Femur (tissue), 1 donor: ENCODE results near the gene ABTB2.
"Not testable (repeated sequence)": the region's sequence is repeated elsewhere in the genome, so short reads cannot be mapped to it uniquely, and the experiment has no call there.

Experiments used
- DNase-seq: peaks from one replicate; pipeline ENCODE4 v3.0.0-alpha.2; 2017

The ABTB2 gene

DNA sequence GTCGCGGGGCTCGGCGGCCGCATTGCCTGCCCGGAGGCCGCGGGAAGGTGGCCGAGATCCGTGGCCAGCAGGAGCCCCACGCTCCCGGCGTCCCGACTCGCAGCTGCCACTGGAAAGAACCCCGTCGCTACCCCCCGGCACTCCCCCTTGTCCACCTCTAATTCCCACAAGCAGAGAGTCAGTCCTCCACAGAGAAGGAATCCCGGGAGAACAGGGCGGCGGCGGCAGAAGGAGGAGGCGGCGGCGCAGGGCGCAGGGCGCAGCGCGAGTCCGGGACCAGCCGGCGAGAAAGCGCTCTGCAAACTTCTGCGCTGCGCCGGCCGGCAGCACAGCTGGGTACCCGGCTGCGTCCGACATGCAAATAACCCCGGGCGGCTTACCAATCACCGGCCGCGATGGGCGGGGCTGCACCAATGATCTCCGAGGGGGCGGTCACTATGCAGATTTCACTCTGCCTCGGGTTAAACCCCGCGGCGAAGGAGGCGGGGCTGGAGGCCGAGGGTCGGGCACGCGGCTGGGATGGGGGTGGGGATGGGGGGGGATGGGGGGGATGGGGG lies at the start of gene ABTB2:
Gene ABTB2, minus strand, starts transcription at position 310 of the 557 bp plus-strand sequence.
- peak; percentile 99 for DNase-seq

DNA sequence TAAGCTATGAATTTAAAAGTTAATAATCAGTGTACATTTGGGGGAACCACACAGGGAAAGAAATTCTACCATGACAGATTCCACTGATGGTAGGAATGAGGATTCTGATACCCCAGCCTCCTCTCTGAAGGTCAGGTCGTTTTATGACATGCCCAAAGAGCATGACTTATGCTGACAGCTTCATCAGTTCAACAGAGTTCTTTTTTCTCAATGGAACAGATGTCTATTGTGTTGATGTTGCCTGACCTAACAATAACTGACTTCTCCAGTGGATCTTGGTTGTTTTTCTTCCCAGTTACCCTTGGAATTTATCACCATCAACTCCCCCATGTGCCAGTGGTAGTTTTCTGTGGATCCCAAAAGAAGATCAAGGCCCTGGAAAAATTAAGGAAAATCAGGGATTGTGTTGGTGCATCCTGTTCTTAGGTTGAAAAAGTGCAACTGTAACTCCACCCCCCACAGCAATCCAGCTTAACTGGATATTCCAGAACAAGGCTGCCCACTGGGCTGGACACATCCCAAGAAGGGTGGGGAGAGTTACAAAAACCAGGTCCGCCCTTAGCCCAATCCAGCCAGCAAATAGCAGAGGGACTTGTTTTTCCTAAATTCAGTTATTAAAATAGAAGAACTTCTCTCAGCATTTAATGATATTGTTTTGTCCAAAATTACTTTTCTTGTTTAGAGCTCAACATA lies 49.5 kb upstream of the ABTB2 start:
- no peak for DNase-seq

DNA sequence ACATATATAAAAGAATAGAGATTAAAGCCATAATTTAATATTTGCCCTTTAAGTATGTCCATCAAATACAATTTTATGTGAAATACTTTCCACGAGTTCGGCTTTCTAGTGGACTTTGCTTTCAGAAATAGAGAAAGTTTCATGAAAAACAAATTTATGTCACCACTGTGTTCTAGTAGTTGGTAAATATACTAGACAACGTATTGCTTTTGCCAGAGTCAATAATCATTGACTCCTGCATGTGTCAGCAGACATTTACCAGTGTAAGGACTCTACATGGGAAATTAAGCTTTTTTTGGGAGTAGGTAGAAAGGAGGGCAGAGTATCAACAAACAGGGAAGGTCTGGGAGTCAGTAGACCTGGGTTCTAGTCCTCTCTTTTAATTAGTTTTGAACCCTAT lies 48.6 kb upstream of the ABTB2 start:
- DNase-seq = no peak

DNA sequence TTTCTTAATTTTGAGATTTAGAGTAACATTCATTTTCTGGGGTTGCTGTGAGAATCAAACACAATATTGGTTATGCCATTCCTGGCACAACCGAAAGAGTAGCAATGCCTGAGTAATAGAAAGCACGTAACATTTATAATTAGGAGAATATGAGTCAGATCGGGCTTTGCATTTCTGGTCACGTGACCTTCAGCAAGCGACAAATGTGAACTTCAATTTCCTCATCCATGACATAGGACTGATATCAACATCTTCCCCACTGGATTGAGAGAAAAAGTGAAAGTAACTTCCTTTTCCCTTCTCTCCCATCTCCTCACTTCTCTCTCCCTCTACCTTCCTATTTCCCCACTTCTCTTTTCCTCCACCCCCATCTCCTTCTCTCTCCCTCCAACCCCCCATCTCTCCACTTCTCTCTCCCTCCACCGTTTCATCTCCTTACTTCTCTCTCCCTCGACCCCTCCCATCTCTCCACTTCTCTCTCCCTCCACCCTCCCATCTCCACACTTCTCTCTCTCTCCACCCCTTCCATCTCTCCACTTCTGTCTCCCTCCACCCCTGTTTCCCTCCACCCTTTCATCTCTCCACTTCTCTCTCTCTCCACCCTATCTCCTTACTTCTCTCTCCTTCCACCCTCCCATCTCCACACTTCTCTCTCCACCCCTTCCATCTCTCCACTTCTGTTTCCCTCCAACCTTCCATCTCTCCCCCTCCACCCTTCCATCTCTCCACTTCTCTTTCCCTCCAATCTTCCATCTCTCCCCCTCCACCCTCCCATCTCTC lies 47.5 kb upstream of the ABTB2 start:
- DNase-seq = no peak

DNA sequence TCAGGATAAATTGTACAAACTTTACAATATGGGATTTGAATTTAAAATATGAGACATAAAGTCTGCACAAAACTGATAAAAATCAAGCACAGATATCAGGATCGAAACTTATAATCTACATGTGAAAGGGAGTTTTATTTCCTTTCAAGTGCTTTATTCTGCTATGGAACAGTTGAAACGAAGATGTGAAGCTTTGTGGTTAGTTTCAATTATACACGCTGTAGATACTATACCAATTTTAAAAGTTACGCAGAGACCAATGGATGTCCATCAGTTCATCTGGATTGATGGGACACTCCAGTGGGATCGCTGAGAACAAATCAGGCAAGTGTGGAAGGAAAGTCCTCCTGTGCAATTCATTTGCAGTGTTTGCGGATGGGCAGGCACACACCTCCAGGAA lies 46.5 kb upstream of the ABTB2 start:
- DNase-seq = no peak

DNA sequence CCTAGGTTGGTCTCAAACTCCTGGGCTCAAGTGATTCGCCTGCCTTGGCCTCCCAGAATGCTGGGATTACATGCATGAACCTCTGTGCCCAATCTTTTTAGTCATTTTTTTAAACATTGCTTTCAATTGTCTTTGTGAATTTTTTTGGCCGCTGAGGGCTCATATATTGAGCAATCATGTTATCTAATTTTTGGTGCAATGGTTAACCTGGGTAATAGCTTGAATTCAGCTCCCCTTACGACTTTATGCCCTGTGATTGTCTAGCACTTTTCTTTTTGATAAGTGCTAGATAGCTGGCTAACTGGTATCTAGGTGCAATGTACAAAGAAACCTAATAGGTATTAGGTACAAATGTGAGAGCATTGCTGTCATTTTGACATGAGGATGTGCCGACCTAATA lies 45.6 kb upstream of the ABTB2 start:
- DNase-seq = no peak

DNA sequence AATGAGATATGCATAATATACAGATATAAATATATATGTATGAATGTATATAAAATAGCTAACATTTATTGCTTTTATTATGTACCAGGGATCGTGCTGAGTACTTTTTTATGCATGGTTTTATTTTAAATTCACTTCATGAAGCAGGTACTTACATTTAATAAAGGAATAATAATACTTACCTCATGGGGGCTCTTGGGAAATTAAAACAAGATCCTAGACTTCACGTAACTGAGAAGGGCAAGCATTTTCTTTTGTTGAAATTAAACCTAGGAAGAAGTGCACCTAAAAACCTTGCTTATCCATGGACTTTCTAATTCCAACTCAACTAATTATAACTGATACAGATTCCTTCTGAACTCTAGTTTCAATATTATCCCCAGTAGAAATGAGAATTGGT lies 40.0 kb upstream of the ABTB2 start:
- no peak for DNase-seq

DNA sequence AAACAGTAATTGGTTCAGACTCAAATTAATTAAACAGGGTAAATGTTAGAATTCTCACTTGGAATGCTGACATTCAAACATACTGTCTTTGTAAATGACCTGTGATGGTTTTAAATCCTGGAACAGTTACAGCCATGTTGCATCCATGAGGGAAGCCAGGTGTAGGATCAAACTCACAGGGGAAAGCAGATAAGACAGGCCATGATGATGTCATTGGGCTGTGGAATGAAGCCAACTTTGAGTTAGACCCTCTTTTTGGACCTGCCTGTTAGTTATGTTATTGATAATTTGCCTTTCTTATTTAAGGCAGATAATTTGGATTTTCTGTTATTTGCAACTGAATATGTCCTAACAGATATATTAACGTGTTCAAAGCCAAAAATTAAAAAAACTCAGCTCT lies 39.3 kb upstream of the ABTB2 start:
- no peak for DNase-seq

DNA sequence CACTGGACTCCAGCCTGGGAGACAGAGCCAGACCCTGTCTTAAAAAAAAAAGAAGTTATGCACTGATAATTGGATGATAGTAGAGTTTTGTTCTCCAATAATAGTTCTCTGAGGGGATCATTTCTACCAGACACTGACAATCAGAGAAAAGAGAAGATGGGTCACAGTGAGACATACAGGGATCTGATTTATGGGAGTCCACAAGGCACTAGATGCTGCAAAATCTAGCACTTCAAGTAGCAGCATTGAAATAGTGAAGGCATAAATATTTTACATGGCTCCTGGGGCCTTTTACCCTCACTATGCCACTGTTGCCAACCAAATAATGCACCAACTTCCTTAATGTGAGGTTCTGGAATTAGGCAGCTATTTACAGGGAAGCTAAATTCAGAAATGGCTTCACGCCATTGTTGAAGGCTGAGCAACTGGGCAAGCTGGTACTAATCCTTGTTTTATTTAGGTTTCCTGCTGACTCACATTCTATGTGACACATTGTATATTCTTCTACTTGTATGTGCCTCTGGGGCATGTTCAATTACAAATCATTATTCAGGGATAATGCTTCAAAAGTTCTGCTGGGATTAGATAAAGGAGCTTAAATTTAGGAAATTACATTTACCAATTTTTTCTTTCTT lies 38.2 kb upstream of the ABTB2 start:
- no peak for DNase-seq

DNA sequence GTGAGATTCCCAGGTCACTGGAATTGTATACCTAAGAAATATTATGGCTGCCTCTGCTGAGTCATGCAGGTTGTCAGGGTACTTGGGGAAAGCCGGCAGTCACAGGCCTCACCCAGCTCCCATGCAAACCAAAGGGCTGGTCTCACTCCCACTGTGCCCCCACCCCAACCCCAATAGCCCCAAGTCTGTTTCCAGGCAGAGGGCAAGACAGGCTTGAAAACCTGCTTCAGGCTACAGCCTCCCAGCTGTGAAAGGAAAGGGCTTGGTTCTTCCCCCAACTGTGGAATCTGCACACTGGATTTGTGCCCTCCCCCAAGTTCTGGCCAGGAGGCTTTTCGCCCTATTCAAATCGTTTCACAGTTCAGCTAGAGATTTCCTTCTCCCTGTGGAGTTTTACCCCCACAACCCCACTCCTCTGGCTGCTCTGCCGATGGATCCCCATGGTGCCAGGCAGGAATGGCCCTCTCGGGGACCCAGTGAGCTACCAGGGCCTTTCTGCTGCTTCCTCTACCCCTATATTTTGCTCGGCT lies 37.0 kb upstream of the ABTB2 start:
- DNase-seq = no peak

DNA sequence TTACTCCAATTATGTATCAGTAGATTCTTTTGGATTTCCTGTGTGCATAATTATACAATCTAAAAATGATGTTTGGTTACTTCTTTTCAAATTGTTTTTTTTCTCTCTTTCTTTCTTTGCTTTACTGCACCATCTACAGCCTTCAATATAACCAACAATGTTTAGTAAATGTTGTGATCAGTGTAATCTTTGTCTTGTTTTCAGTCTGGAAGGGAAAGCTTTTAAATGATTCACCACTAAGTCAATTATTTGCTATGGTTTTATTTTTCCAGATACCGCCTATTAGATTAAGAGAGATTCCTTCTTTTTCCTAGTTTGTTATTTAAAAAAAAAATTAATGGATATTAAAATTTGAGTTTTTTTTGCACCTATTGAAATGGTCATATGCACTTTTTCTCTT lies 29.8 kb upstream of the ABTB2 start:
- no peak for DNase-seq

DNA sequence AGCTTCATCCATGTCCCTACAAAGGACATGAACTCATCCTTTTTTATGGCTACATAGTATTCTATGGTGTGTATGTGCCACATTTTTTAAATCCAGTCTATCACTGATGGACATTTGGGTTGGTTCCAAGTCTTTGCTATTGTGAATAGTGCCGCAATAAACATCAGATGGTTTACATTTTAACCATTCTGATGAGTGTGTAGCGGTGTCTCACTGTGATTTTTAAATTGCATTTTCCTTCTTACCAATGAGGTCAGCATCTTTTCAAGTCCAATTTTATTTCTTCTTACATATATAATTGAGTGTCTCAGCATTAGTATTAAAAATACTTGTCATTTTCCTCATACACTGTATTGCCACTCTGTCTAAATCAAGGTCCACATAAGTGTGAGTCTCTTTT lies 28.5 kb upstream of the ABTB2 start:
- DNase-seq = not testable (repeated sequence)

DNA sequence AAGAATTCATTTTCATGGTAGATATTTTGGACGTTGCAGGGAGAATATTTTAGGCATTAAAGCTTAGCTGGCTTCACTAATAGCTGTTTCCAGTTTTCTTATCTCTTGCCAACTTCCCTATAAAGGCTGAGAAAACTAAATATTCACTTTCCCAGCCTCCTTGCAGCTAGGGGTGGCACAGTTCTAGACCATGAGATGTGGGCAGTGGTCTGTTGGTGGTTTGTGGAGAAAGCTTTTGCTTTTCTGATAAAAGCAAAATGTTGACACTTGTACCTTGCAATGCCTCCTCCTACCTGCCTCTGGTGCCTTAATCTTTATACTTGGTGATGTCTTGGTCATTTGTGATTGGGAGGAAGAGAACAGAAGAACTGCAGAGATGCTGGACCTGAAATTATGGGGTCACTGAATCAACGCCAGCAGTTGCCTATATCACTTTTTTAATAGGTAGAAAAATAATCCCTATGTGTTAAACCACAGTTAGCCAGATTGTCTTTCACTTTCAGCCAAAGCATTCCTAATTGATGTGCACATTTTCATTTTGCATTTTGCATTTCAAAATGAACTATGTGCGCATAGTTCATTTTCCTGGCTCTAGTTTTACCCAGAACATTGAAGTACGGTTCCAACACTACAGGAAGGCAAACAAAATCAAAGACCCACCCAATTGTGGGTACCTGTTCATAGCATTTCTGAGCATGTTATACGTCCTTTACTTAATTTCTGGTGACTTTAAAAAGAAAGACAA lies 24.9 kb upstream of the ABTB2 start:
- no peak for DNase-seq

DNA sequence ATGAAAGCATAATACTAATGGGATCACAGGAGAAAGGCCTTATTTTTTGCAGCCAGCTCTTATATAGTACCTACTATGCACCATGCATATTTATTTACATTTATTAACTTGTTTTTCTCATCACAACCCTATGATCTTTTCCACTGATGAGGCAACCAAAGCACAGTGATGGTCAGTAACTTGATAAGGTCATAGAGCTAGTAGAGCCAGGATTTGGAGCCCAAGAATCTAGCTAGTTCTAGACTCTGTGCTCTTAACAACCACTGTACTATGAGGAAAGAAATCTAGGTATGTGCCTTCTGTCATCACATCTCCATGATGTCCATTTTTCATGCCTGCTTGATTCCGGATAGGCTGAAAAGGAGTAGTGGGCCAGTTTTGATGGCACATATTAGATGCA lies 24.0 kb upstream of the ABTB2 start:
- no peak for DNase-seq

DNA sequence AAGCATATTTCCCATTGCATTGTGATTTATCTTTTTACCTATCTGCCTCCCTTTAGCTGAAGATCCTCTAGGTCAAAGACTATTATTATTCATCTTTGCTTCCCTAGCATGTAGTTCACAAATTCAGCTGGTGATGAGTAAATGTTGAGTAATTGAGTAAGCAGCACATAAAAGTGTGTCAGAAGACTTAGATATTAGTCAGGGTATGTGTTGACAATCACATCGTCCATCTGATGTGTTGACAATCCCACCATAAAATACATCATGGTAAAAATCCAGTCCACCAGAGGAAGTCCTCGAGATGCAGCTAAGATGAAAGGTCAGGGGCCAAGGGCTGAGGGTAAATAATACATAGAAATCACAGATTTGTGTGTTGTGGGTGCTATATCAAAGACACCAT lies 22.9 kb upstream of the ABTB2 start:
- no peak for DNase-seq

DNA sequence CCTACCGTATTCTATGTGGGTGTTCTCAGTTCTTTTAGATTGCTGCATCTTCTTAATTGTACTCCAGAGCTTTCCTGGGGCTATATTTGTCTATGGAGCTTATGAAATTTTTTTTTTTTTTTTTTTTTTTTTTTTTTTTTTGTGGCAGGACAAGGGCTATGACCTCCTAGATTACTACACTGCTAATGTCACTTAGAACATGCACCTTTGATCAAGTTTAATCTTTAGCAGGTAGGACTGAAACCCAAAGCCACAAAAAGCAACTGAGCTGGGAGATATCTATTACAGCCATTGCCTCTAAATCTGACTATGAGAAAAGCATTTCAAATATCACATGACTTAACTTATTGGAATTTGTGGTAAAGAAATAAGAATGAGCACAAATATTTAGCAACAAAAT lies 21.7 kb upstream of the ABTB2 start:
- DNase-seq = no peak

DNA sequence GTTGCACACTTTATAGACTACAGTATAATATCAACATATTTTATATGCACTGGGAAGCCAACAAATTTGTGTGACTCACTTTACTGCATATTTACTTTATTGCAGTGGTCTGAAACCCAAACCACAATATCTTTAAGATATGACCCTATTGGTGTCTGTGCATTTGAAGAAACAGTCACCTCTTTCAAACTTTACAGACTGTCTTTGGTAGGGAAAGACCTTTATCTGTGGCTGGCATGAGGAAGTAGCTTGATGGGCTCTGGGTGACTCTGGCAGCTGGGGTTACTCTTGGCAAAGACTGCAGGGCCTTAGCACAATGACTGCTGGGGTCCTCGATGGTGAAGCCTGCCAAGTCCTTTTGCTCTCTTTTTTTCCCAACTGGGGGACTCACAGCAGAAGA lies 21.3 kb upstream of the ABTB2 start:
- no peak for DNase-seq

DNA sequence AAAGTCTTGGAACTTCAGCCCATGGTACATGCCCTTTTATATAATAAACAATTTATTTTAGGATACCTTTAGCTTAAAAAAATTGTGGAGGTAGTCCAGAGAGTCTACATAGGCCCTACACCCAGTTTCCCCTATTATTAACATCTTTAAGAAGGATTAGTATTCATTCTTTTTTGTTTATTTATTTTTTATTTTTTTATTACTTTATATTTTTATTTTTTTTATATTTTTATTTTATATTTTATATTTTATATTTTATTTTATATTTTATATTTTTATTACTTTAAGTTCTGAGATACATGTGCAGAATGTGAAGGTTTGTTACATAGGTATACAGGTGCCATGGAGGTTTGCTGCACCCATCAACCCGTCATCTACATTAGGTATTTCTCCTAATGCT lies 15.9 kb upstream of the ABTB2 start:
- no peak for DNase-seq

DNA sequence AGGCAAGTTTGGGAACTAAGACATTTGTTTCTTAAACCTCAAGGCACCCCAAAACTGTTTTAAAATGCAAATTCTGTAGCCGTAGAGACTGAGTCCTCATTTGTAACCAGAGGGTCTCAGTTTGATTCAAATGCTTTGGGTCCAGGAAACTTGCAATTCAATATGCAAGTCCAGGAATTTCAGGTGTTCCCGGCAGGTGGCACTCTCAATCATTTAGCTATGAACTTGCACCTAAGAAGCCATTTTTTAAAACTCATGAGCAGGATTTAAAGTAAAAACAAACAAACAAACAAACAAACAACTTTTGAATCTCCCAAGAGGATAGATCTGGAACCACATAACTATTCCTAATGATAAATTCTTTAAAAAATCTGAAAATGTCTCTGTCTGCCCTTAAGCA lies 8.7 kb upstream of the ABTB2 start:
- DNase-seq = no peak

DNA sequence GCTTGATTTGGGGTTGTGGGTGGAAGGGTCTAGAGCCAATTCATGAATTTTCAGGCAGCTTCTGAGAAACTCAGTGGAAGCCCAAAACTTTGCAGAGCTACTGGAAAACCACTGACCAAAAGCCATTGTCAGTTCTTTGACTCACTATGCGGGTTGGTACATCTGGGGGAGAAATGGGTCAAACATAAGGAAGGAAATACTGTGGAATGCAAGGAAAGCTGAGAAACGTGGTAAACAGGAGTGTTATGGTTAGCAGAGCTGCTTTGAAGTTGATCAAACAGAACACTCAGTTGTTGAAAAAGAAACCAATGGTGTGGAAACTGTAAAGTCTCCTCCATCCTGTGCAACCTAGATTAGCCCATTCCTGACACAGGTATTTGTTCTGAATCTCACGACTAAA lies 6.3 kb upstream of the ABTB2 start:
- DNase-seq = no peak

DNA sequence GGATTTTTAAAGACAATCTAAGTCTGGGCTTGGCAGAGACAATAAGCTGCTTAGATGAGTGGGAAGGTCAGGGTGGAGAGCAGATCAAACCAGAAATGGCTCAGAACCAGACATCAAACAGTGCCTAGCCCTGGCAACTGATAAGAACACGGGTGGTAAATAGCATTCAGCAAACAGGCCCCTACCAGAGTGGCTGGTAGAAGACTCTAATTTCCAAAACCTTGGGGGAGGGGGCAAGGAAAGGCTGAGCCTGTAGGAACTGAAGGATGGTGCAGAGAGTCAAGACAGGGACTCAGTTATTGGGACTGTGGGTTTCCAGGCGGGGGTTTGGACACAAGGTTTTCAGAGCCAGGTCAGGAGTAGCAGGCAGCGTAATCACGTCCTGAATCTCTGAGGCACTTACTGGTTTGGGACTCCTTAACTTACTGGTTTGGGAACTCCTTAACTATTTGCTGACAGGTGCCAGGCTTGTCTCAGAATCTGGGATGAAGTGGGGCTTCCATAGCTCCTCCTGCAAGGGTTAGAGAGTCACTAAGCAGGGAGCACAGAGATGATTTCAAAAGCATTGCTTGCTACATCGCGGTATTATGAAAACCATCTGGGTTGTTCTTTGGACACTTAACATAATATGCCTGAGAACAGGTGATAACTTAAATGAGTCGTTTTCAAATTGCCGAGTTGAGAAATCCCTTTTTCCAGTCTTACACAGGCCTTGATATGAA lies 5.7 kb upstream of the ABTB2 start:
- DNase-seq = no peak

DNA sequence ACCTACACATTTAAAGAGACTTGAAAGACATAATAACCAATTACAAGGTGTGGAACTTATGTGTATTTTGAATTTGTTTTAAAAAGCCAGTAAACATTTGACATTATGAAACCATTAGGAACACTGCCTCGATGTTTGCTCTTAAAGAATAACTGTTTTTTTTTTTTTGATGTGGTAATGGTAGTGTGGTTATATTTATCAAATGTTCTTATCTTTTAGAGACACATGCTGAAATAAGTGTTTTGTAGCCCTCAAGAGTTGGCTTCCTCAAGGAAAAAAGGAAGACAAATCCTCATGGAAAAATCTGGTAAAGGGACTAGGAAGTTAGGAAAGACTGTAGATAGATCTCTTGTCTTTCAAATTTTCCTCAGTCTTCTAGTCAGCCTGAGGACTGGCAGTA lies 2.2 kb upstream of the ABTB2 start:
- no peak for DNase-seq
